Activated CD8-positive, alpha-beta T cell treated with anti-CD3 and anti-CD28 coated beads for 36 hours (primary cell): ENCODE results near the gene SGMS1. TPM values are rescaled to one million over a fixed set of nuclear protein-coding genes. Genes with fewer than 3 reads are reported as not detected.
"Not testable (repeated sequence)": the region's sequence is repeated elsewhere in the genome, so short reads cannot be mapped to it uniquely, and the experiment has no call there.

Experiments used
- ATAC-seq: fragments of 200-7000 bp; cut with Tn5 transposase; one replicate; pipeline ENCODE4 v1.10.0; 2021; ENCODE audit warnings: mild to moderate bottlenecking, moderate library complexity
- CTCF ChIA-PET: fragments of 350-600 bp; sonication (Branson Sonifier 250); formaldehyde crosslinking; loops from one replicate; lab custom pipeline; 2021; ENCODE audit warnings: antibody characterized with exemption; lab: Charles Lee
- POLR2A ChIA-PET: fragments of 350-600 bp; sonication (Branson Sonifier 250); formaldehyde crosslinking; loops from one replicate; lab custom pipeline; 2021; ENCODE audit warnings: antibody characterized with exemption; lab: Charles Lee
- DNase-seq: peaks from one replicate; pipeline ENCODE4 v3.0.0-alpha.2; 2020
- H3K27ac Mint-ChIP-seq: one replicate; pipeline ENCODE4 v1.8.0; 2021; ENCODE audit warnings: mild to moderate bottlenecking, mixed read lengths
- H3K27me3 Mint-ChIP-seq: one replicate; pipeline ENCODE4 v1.8.0; 2021; ENCODE audit warnings: mixed read lengths
- H3K36me3 Mint-ChIP-seq: one replicate; pipeline ENCODE4 v1.8.0; 2021; ENCODE audit warnings: low read depth, mixed read lengths
- H3K4me1 Mint-ChIP-seq: one replicate; pipeline ENCODE4 v1.8.0; 2021; ENCODE audit warnings: low read depth, mixed read lengths
- H3K4me3 Mint-ChIP-seq: one replicate; pipeline ENCODE4 v1.8.0; 2021; ENCODE audit warnings: mild to moderate bottlenecking, moderate library complexity, mixed read lengths
- H3K9me3 Mint-ChIP-seq: one replicate; pipeline ENCODE4 v1.8.0; 2021; ENCODE audit warnings: mixed read lengths
- intact Hi-C: fragments of 100-400 bp; cut with micrococcal nuclease; formaldehyde crosslinking; loops from one replicate; pipeline ENCODE4 v1.10.0; 2022
- total RNA-seq, 2 experiments: library from RNA; stranded (reverse); gene quantifications; one replicate each; pipeline ENCODE4 v1.2.3, GENCODE V29; 2021
- TF ChIP-seq, protein P1 (sequence below): fragments of 200-600 bp; IDR thresholded peaks from one replicate; pipeline ENCODE4 v1.8.0; 2022; ENCODE audit warnings: antibody characterized with exemption, mild to moderate bottlenecking

SGMS1 gene
- total RNA-seq, 2 experiments from 2014 or later: 9.0 to 10.6 TPM

GRCh38 chr10:50648935-50649227, 25.1 kb upstream of the SGMS1 start:
- Mint-ChIP-seq H3K27ac (no peak overlapping the region), H3K4me1 (peaks cover 11% of the 10 kb centered on the region), H3K36me3 (no peaks in the 10 kb centered on the region), H3K27me3 (peaks cover 3% of the 10 kb centered on the region), H3K4me3 (no peak overlapping the region), H3K9me3 (no peaks in the 10 kb centered on the region)
- ChIA-PET POLR2A (no interaction called here), CTCF (interaction anchor here (1.3 kb wide), 1 partner anchor 9 kb away, joined by 3 read pairs; no protein-coding TSS in a partner anchor)
- intact Hi-C loops: no loop called here
- ATAC-seq (no peak), DNase-seq (no peak)
- TF ChIP-seq, protein P1, sequence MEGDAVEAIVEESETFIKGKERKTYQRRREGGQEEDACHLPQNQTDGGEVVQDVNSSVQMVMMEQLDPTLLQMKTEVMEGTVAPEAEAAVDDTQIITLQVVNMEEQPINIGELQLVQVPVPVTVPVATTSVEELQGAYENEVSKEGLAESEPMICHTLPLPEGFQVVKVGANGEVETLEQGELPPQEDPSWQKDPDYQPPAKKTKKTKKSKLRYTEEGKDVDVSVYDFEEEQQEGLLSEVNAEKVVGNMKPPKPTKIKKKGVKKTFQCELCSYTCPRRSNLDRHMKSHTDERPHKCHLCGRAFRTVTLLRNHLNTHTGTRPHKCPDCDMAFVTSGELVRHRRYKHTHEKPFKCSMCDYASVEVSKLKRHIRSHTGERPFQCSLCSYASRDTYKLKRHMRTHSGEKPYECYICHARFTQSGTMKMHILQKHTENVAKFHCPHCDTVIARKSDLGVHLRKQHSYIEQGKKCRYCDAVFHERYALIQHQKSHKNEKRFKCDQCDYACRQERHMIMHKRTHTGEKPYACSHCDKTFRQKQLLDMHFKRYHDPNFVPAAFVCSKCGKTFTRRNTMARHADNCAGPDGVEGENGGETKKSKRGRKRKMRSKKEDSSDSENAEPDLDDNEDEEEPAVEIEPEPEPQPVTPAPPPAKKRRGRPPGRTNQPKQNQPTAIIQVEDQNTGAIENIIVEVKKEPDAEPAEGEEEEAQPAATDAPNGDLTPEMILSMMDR: no peak

- Mint-ChIP-seq H3K27ac (no peak overlapping the region), H3K36me3 (no peaks in the 10 kb centered on the region), H3K4me1 (peaks cover 5% of the 10 kb centered on the region), H3K27me3 (peaks cover 3% of the 10 kb centered on the region), H3K9me3 (no peaks in the 10 kb centered on the region), H3K4me3 (no peak overlapping the region)
- ChIA-PET POLR2A (no interaction called here), CTCF (interaction anchor here (1.3 kb wide), 1 partner anchor 9 kb away, joined by 3 read pairs; no protein-coding TSS in a partner anchor)
- DNase-seq (no peak), ATAC-seq (no peak)
- intact Hi-C loops: no loop called here
- TF ChIP-seq, protein P1: no peak
Observed at GRCh38 chr10:50648089-50648934, 24.6 kb upstream of the SGMS1 start.

DNA sequence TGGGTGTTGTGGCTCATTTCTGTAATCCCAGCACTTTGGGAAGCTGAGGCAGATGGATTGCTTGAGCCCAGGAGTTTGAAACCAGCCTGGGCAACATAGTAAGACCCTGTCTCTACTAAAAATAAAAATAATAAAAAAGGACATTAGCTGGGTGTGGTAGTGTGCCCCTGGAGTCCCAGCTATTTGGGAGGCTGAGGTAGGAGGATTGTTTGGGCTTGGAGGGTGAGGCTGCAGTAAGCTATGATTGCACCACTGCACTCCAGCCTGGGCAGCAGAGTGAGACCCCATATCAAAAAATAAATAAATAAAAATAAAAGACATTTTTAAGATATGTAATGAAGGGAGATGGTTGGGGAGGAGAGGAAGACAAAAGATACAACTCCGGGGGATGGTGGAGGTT, 23.6 kb upstream of the SGMS1 start:
- H3K27ac Mint-ChIP-seq, H3K36me3 Mint-ChIP-seq, POLR2A ChIA-PET, intact Hi-C loops, H3K27me3 Mint-ChIP-seq, H3K4me3 Mint-ChIP-seq, ATAC-seq, DNase-seq, H3K4me1 Mint-ChIP-seq, H3K9me3 Mint-ChIP-seq: not testable (repeated sequence)
- CTCF ChIA-PET: interaction anchor here (1.1 to 1.4 kb wide), 2 partner anchors 10 to 13 kb away, joined by 3 to 5 read pairs; no protein-coding TSS in a partner anchor

DNA sequence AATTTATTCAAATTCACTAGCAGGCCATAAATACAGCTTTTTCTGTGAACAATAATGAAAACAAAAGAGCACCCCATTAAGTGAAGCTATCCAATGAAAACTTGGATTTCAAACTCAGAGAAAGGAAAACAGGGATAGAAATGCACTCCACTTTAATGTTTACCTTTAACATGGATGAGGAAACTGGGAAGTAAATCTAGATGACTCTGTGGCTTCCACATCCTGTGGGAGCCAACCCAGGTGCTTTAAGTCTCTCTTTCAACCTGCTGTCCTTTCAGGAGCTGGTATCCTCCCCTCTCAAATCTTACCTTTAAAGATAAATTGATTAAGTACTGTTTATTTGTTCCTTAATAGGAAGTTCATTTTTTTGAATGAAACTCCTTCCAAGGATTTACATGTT, 21.5 kb upstream of the SGMS1 start:
- intact Hi-C loops: no loop called here
- Mint-ChIP-seq H3K4me1 (no peaks in the 10 kb centered on the region), H3K4me3 (no peak overlapping the region), H3K36me3 (no peaks in the 10 kb centered on the region), H3K9me3 (no peaks in the 10 kb centered on the region), H3K27me3 (peaks cover 3% of the 10 kb centered on the region), H3K27ac (no peak overlapping the region)
- DNase-seq (no peak), ATAC-seq (no peak)
- ChIA-PET CTCF (interaction anchor here (1.7 kb wide), 1 partner anchor 8 kb away, joined by 6 read pairs; no protein-coding TSS in a partner anchor), POLR2A (no interaction called here)
- TF ChIP-seq, protein P1: no peak

DNA sequence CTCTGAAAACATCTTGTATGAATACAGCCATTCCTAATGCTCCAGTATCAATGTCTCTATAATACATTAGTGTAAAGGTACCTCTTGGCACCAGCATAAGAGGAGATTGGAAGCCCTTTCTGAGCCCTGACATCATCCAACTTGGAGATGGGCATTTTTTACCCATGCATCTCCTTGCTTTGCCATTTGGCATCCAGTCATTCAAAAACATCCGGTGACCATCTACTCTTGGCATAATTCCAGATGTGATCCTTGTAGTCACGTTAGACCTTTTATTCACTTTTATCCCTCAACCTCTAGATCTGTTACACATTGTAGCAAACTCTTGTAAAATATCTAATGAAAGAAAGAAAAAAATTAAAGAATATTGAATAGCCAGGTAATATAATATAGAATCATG, 17.9 kb upstream of the SGMS1 start:
- ATAC-seq (no peak), DNase-seq (no peak)
- no peaks in the 10 kb centered on the region for H3K9me3 Mint-ChIP-seq
- ChIA-PET POLR2A (no interaction called here), CTCF (interaction anchor here (1.4 kb wide), 1 partner anchor 11 kb away, joined by 5 read pairs; no protein-coding TSS in a partner anchor)
- peaks cover 1% of the 10 kb centered on the region for H3K27me3 Mint-ChIP-seq
- H3K36me3 Mint-ChIP-seq: no peaks in the 10 kb centered on the region
- H3K4me3 Mint-ChIP-seq: no peak overlapping the region
- H3K4me1 Mint-ChIP-seq: peaks cover 13% of the 10 kb centered on the region
- intact Hi-C loops: no loop called here
- H3K27ac Mint-ChIP-seq: no peak overlapping the region
- TF ChIP-seq, protein P1: no peak
